Stimulated activated CD4-positive, alpha-beta T cell treated with anti-CD3 and anti-CD28 coated beads, Interleukin-2, amount 100 ng/mL, for 4 hours (primary cell): Measurements from ENCODE around the gene SPEM2.
A peak's percentile ranks its signal among the peaks of the same experiment; 100 is the strongest.

Source experiments
- DNase-seq: peaks from one replicate; pipeline ENCODE4 v3.0.0-alpha.2; 2020; ENCODE audit warnings: low read depth

The SPEM2 gene

GRCh38 chr17:7425316-7425715, at the start of gene SPEM2:
TSS of gene SPEM2 (plus strand) at chr17:7425616. CDS start at chr17:7425689, 73 bp downstream.
- no peak for DNase-seq

GRCh38 chr17:7379134-7379533, 46.3 kb upstream of the SPEM2 start:
- no peak for DNase-seq

- no peak for DNase-seq
These were observed 45.1 kb upstream of the SPEM2 start for GRCh38 chr17:7380321-7380720.

GRCh38 chr17:7380855-7381683, 44.3 kb upstream of the SPEM2 start, which contains the start of gene TNK1:
TSS of gene TNK1 (plus strand) at chr17:7381089. CDS start at chr17:7382927, 1,838 bp downstream.
- DNase-seq, result no peak

- no peak for DNase-seq
These were observed 42.5 kb upstream of the SPEM2 start for GRCh38 chr17:7382901-7383300.

- no peak for DNase-seq
These were observed 42.1 kb upstream of the SPEM2 start for GRCh38 chr17:7383371-7383741.

DNA sequence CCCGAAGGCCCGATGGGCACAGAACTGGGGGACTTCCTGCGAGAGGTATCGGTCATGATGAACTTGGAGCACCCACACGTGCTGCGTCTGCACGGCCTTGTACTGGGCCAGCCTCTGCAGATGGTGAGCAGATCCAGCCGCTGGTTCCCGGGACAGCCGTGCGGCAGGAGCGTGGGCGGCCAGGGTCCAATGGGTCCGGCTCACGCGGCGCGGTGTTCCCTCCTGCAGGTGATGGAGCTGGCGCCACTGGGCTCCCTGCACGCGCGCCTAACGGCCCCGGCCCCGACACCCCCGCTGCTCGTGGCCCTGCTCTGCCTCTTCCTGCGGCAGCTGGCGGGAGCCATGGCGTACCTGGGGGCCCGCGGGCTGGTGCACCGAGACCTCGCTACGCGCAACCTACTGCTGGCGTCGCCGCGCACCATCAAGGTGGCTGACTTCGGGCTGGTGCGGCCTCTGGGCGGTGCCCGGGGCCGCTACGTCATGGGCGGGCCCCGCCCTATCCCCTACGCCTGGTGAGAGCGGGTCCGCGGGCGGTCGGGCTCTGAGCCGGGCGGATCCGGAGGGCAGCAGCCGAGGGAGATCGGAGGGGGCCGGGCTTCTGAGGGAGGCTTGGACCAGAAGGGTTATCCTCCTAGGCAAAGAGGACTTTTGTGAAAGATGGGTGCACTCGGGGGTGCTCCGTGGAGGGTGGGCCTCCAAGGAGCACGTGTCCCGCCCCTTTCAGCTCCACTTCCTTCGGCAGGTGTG, 41.5 kb upstream of the SPEM2 start:
- DNase-seq, result peak; percentile 70

- DNase-seq, result no peak
These were observed 40.8 kb upstream of the SPEM2 start for GRCh38 chr17:7384489-7385081.

- no peak for DNase-seq
These were observed 36.6 kb upstream of the SPEM2 start for GRCh38 chr17:7388856-7389255.

DNA sequence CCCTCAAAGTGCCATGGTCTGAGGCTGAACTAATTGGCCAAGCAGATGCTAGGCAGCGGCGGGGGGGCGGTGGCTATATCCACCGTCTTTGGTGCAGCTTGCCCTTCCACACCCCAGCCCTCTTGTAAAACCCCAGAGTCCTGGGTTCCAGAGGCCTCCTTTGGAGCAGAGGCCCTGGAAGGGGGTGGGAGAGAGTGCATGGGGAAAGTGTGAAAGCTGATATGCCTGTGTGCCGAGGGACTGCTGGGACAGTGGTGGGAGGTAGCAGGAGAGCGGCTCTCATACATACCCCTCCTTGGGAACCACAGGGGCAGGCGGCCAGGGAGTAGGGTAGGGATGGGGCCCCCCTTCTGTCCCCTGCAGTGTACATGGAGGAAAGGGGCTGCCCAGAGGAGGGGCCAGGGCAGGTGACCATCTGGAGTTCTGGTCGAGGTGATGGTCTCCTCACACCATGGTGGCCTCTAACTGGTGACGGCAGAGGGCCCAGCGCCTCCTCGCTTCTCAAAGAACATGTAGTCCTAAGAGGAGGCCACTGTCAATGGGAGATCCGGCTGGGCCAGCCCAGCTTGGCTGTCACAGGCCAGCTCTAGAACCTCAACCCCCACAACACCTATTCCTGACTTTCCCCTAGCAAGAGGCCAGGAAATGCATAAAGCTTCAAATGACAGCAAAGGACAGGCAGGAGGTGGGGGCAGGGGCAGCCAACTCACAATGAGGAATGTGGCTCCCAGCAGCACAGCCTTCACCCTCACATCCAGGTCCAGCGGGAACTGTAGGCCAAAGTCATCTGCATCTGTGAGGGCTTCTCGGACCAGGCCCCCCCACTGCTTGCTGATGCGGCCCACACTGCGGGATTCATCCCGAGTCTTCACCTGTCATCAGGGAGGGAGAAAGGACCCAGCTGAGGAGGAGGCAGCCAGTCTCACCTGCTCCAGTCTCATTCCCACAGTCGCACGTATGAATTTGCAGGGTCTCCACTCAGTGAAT, 35.2 kb upstream of the SPEM2 start:
- DNase-seq, result no peak

- DNase-seq, result no peak
These were observed 34.1 kb upstream of the SPEM2 start for GRCh38 chr17:7391307-7391706.

DNA sequence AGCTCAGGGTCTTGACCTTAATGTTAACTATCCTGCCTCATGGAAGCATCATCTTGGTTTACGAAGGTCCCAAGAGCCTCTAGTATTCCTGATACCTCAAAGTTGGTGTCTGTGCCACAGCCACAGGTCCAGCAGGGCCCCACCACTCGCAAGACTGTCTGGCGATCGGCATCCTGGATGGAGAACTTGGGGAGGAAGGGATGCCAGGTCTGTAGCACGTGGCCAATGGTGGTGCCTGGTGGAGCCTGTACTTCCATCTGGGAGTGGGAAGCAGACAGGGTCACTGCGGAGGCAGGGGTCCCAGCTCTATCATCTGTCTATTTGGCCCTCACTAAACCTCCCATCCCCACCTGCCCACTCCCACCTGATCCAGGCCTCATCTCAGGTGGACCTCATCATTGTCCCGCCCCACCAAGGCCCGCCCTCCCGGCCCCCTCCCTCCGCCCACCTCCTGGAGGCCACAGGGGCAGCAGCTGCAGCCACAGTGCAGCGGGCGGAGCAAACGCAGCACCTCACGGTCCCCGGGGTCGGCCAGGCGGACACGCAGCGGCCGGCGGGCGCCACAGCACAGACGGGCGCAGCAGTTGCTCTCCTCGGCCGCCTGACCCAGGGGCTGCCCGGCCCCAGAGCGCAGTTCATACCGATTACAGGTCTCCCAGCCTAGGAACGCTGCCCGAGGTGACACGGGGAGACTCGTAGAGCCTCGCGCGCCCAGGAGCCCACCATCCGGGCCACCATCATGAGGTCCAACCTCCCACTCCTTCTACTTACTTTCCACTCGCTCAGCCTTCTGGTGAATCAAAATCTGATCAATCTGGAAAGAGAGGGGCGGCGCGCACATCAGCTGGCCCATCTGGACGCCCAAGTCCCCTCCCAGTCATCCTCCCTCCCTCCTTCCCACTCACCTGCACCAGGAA, 32.5 kb upstream of the SPEM2 start:
- no peak for DNase-seq

DNA sequence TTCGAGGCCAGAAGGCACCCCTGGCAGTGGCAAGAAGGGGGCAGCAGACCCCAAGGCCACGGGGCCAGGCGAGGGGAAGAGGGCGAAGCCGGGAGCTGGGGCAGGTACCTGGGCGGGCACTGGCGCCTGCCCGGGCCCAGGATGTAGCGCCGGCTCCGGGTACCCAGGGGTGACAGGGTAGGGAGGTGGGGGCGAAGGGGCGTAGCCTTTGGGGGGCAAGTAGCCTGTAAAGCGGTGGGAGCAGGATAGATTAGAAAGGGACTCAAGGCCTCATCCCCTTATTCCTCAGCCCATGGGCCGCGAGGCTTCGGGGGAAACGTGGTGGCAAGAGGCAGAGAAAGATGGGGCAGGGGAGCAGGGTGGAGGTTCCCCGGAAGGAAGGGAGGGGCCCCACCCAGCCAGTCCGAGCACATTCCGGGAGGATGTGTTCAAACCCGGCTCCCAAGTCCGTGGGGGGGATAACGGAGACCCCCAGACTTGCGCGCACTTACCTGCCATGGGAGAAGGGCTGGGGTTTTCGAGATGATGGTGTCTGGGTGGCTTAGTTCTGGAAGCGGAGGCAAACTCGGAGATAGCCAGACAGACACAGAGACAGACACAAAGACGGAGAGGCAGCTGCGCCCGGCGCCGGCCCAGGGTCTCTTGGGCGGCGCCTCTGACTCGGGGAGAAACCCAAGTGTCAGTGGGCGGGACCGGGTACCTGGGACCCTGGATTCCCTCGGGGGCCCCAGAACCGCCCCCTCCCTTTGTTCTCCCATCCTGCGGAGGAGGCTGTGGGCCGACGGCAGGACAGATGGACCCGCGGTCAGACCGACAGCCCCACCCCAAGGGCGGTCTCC, 31.6 kb upstream of the SPEM2 start:
- peak; percentile 42 for DNase-seq

- peak; percentile 67 for DNase-seq
These were observed 30.8 kb upstream of the SPEM2 start, which contains the start of gene PLSCR3 for GRCh38 chr17:7394452-7395191. TSS of gene PLSCR3 (minus strand) at chr17:7394525. CDS start at chr17:7394110, 415 bp downstream.

- DNase-seq, result no peak
These were observed 29.3 kb upstream of the SPEM2 start for GRCh38 chr17:7396147-7396546.

- DNase-seq, result no peak
These were observed 26.8 kb upstream of the SPEM2 start for GRCh38 chr17:7398612-7399011.

DNA sequence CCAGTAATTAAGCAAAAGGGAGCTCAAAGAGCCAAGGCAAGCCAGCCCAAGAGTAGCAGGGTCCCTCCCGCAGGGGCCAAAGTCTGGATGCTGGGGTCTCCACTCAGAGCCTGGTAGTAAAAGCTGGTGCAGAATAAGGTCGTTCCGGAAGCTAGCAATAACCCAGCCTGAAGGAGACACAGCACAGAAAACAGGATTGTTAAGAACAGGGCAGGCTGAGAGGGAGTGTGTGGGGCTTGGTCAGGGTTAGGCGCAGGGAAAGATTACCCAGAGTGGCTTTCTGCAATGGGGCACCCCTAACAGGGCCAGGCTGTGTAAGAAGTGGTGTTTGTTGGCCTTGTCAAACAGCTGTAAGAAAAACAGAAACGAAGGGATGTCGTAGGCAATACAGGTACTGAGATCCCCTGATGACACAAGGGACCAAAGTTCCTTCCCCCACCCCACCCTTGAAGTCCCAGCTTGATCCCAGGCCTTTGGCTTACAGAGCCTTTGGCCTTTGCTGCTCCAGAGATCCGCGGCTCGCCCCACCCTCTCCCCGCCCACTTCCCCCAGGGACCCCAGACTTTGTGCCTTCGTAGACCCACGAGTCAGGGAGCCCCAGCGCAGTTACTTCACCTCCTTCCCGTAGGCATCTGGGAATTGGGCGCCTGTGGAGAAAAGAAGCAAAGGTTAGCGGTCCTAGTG, 22.2 kb upstream of the SPEM2 start:
- DNase-seq, result no peak

- DNase-seq, result no peak
These were observed 21.8 kb upstream of the SPEM2 start for GRCh38 chr17:7403727-7403976.
